ENCODE results near the gene ADGRG3. TPM values are rescaled to one million over a fixed set of nuclear protein-coding genes. Genes with fewer than 3 reads are reported as not detected.

ADGRG3 gene
- total and polyA plus RNA-seq, 2 of the 13 experiments (the other 11 are each of a cell fraction or from before 2014, with no cell fraction given): 2.7 to 11.8 TPM

DNA sequence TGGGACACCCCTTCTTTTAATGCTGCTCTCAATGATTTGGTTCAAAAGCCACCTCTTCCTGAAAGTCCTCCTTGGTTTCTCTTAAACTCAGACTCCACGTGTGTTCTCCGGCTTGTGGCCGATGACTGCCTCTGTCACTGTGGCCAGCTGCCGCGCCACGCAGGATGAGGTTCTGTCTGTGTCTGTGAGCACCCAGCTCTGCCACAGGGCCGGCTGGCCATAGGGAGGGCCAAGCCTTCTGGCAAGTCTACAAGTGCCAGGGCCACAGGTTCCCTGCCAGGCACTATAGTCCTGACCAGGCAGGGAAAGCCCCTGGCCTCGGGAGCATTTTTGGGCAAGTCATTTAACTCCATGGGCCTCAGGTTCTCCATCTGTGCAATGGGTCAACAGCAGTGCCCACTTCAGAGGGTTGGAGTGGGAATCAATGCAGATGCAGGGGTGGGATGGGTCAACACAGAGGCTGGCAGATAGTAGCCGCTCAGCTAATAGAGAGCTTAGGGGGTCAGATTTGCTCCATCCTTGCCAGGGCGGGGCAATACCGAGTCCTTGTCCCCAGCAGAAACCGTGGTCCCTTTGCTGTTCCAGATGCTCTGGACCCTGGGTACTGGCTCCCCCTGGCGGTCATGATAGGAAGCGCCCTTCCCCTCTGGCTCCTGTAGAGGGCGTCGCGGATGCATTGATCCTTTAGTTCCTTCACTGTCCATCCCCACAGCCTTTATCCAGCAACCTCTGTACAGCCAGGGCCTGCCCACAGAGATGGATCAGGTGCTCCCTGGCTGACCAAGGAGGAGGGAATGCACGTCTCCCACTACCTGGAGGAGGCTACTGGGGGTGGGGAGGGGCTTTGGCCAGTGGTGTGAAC, 19.3 kb upstream of the ADGRG3 start (continued):
- TF ChIP-seq, protein P1, sequence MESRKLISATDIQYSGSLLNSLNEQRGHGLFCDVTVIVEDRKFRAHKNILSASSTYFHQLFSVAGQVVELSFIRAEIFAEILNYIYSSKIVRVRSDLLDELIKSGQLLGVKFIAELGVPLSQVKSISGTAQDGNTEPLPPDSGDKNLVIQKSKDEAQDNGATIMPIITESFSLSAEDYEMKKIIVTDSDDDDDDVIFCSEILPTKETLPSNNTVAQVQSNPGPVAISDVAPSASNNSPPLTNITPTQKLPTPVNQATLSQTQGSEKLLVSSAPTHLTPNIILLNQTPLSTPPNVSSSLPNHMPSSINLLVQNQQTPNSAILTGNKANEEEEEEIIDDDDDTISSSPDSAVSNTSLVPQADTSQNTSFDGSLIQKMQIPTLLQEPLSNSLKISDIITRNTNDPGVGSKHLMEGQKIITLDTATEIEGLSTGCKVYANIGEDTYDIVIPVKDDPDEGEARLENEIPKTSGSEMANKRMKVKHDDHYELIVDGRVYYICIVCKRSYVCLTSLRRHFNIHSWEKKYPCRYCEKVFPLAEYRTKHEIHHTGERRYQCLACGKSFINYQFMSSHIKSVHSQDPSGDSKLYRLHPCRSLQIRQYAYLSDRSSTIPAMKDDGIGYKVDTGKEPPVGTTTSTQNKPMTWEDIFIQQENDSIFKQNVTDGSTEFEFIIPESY (CRISPR knock-in tag; IDR thresholded peaks at IDR 0.05): peak; percentile 98
- no peak for TF ChIP-seq EED (CRISPR knock-in tag; IDR thresholded peaks at IDR 0.05)
- TF ChIP-seq RAD21 (CRISPR knock-in tag; IDR thresholded peaks at IDR 0.05): peak; percentile 100
- TF ChIP-seq, protein P2, sequence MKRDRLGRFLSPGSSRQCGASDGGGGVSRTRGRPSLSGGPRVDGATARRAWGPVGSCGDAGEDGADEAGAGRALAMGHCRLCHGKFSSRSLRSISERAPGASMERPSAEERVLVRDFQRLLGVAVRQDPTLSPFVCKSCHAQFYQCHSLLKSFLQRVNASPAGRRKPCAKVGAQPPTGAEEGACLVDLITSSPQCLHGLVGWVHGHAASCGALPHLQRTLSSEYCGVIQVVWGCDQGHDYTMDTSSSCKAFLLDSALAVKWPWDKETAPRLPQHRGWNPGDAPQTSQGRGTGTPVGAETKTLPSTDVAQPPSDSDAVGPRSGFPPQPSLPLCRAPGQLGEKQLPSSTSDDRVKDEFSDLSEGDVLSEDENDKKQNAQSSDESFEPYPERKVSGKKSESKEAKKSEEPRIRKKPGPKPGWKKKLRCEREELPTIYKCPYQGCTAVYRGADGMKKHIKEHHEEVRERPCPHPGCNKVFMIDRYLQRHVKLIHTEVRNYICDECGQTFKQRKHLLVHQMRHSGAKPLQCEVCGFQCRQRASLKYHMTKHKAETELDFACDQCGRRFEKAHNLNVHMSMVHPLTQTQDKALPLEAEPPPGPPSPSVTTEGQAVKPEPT (CRISPR knock-in tag; IDR thresholded peaks at IDR 0.05; ENCODE audit: low read depth): peak; percentile 91; the same call in 1 of the 2 replicates
- TF ChIP-seq RARA (CRISPR knock-in tag; IDR thresholded peaks at IDR 0.05): 0 out of 2 replicates have a peak, but pooled peaks have one; percentile 38
- no peak for TF ChIP-seq MXD4 (CRISPR knock-in tag; IDR thresholded peaks at IDR 0.05)
- no peak for TF ChIP-seq ZNF570 (CRISPR knock-in tag; IDR thresholded peaks at IDR 0.05; ENCODE audit: borderline replicate concordance)
- TF ChIP-seq, protein P3, sequence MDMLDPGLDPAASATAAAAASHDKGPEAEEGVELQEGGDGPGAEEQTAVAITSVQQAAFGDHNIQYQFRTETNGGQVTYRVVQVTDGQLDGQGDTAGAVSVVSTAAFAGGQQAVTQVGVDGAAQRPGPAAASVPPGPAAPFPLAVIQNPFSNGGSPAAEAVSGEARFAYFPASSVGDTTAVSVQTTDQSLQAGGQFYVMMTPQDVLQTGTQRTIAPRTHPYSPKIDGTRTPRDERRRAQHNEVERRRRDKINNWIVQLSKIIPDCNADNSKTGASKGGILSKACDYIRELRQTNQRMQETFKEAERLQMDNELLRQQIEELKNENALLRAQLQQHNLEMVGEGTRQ (IDR thresholded peaks at IDR 0.05; ENCODE audit: low read depth, low read length): no peak
- TF ChIP-seq, protein P3 (CRISPR knock-in tag; IDR thresholded peaks at IDR 0.05; ENCODE audit: borderline replicate concordance): no peak
- TF ChIP-seq FOXM1 (CRISPR knock-in tag; IDR thresholded peaks at IDR 0.05): no peak
- TF ChIP-seq, protein P4, sequence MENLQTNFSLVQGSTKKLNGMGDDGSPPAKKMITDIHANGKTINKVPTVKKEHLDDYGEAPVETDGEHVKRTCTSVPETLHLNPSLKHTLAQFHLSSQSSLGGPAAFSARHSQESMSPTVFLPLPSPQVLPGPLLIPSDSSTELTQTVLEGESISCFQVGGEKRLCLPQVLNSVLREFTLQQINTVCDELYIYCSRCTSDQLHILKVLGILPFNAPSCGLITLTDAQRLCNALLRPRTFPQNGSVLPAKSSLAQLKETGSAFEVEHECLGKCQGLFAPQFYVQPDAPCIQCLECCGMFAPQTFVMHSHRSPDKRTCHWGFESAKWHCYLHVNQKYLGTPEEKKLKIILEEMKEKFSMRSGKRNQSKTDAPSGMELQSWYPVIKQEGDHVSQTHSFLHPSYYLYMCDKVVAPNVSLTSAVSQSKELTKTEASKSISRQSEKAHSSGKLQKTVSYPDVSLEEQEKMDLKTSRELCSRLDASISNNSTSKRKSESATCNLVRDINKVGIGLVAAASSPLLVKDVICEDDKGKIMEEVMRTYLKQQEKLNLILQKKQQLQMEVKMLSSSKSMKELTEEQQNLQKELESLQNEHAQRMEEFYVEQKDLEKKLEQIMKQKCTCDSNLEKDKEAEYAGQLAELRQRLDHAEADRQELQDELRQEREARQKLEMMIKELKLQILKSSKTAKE (CRISPR knock-in tag; IDR thresholded peaks at IDR 0.05; ENCODE audit: borderline replicate concordance): no peak
- TF ChIP-seq ZNF549 (CRISPR knock-in tag; IDR thresholded peaks at IDR 0.05): no peak
- no peak for TF ChIP-seq MZF1 (CRISPR knock-in tag; IDR thresholded peaks at IDR 0.05; ENCODE audit: borderline replicate concordance)
- TF ChIP-seq, protein P5, sequence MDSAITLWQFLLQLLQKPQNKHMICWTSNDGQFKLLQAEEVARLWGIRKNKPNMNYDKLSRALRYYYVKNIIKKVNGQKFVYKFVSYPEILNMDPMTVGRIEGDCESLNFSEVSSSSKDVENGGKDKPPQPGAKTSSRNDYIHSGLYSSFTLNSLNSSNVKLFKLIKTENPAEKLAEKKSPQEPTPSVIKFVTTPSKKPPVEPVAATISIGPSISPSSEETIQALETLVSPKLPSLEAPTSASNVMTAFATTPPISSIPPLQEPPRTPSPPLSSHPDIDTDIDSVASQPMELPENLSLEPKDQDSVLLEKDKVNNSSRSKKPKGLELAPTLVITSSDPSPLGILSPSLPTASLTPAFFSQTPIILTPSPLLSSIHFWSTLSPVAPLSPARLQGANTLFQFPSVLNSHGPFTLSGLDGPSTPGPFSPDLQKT (CRISPR knock-in tag; IDR thresholded peaks at IDR 0.05; ENCODE audit: borderline replicate concordance): no peak

Data from HepG2 (cell line).